CD14-positive monocyte (primary cell): ENCODE results near the gene DESI1. TPM values are rescaled to one million over a fixed set of nuclear protein-coding genes. Genes with fewer than 3 reads are reported as not detected.

Source experiments
- DNase-seq, 3 donors: peaks; one replicate each; pipeline ENCODE4 v3.0.0-alpha.2; 2011 to 2022
- H2AFZ ChIP-seq: 2 replicates; pipeline ENCODE4 v1.6.0; 2012; ENCODE audit warnings: mild to moderate bottlenecking, low read depth, low read length, inconsistent platforms; ENCODE audit not compliant: insufficient read depth, poor library complexity, severe bottlenecking
- H3K27ac ChIP-seq, 2 donors: 1 replicate in 1 of 2; 2 replicates in 1 of 2; pipeline ENCODE4 v1.5.1; 2012 to 2013; ENCODE audit warnings: low read length in 2 of 2, control low read depth in 1 of 2, inconsistent platforms in 1 of 2, low read depth in 1 of 2, mild to moderate bottlenecking in 1 of 2
- H3K27me3 ChIP-seq, 2 donors: one replicate each; pipeline versions ENCODE4 v1.6.0 to v1.6.1; 2011 to 2013; ENCODE audit warnings: low read length in 2 of 2; ENCODE audit not compliant: control insufficient read depth in 2 of 2, insufficient read depth in 2 of 2
- H3K36me3 ChIP-seq, 2 donors: replicated peaks in 1 of 2; 1 replicate in 1 of 2; 2 replicates in 1 of 2; pipeline versions ENCODE4 v1.5.1 to v1.6.1; 2012 to 2013; ENCODE audit warnings: low read length in 2 of 2, control low read depth in 1 of 2, inconsistent platforms in 1 of 2, mild to moderate bottlenecking in 1 of 2; ENCODE audit not compliant: insufficient read depth in 2 of 2, control insufficient read depth in 1 of 2
- H3K4me1 ChIP-seq, 2 donors: 1 replicate in 1 of 2; 2 replicates in 1 of 2; pipeline versions ENCODE4 v1.5.1 to v1.6.1; 2012 to 2013; ENCODE audit warnings: low read length in 2 of 2, control low read depth in 1 of 2, inconsistent platforms in 1 of 2, mild to moderate bottlenecking in 1 of 2, moderate library complexity in 1 of 2; ENCODE audit not compliant: insufficient read depth in 2 of 2, control insufficient read depth in 1 of 2
- H3K4me2 ChIP-seq: replicated peaks from 2 replicates; pipeline ENCODE3; 2012; ENCODE audit warnings: low read length, moderate library complexity, mild to moderate bottlenecking; ENCODE audit not compliant: poor library complexity, severe bottlenecking; ENCODE audit errors: extremely low read depth
- H3K4me3 ChIP-seq, 3 experiments: fragments of 200-600 bp in 1 of 3; sonication (generic) in 1 of 3; replicated peaks in 1 of 3; 1 replicate in 2 of 3; 2 replicates in 1 of 3; pipeline ENCODE4 v1.5.1; 2011 to 2013; ENCODE audit warnings: low read length in 3 of 3, mild to moderate bottlenecking in 3 of 3, control low read depth in 2 of 3, low read depth in 2 of 3, inconsistent platforms in 1 of 3, moderate library complexity in 1 of 3
- H3K79me2 ChIP-seq: 2 replicates; pipeline ENCODE4 v1.6.0; 2012; ENCODE audit warnings: mild to moderate bottlenecking, control low read depth, inconsistent platforms, low read length, moderate library complexity; ENCODE audit not compliant: insufficient read depth
- H3K9ac ChIP-seq: 2 replicates; pipeline ENCODE4 v1.6.0; 2017; ENCODE audit warnings: low read length, mild to moderate bottlenecking; ENCODE audit not compliant: insufficient read depth, poor library complexity, severe bottlenecking
- H3K9me3 ChIP-seq, 2 donors: replicated peaks in 1 of 2; 1 replicate in 1 of 2; 2 replicates in 1 of 2; pipeline versions ENCODE4 v1.5.1 to v1.6.1; 2012 to 2013; ENCODE audit warnings: low read length in 2 of 2, control low read depth in 1 of 2; ENCODE audit not compliant: control insufficient read depth in 1 of 2, insufficient read depth in 1 of 2
- H4K20me1 ChIP-seq: 2 replicates; pipeline ENCODE4 v1.6.0; 2012; ENCODE audit warnings: mild to moderate bottlenecking, low read length, control low read depth, moderate library complexity; ENCODE audit not compliant: insufficient read depth
- H3K27ac Mint-ChIP-seq, 7 donors: one replicate each; pipeline ENCODE4 v1.8.0; 2020; ENCODE audit warnings: mild to moderate bottlenecking in 7 of 7, mixed read lengths in 7 of 7, moderate library complexity in 6 of 7, inconsistent platforms in 2 of 7
- H3K27me3 Mint-ChIP-seq, 3 donors: one replicate each; pipeline ENCODE4 v1.8.0; 2021 to 2022; ENCODE audit warnings: low read depth in 3 of 3, mild to moderate bottlenecking in 3 of 3, mixed read lengths in 3 of 3, moderate library complexity in 3 of 3, inconsistent platforms in 1 of 3
- H3K36me3 Mint-ChIP-seq, 2 donors: one replicate each; pipeline ENCODE4 v1.8.0; 2020; ENCODE audit warnings: mixed read lengths in 2 of 2, inconsistent platforms in 1 of 2, mild to moderate bottlenecking in 1 of 2
- H3K4me1 Mint-ChIP-seq: one replicate; pipeline ENCODE4 v1.8.0; 2020; ENCODE audit warnings: mild to moderate bottlenecking, mixed read lengths
- H3K4me3 Mint-ChIP-seq, 2 donors: one replicate each; pipeline ENCODE4 v1.8.0; 2020; ENCODE audit warnings: mild to moderate bottlenecking in 2 of 2, mixed read lengths in 2 of 2, moderate library complexity in 1 of 2
- H3K9me3 Mint-ChIP-seq, 7 donors: one replicate each; pipeline ENCODE4 v1.8.0; 2020 to 2022; ENCODE audit warnings: mixed read lengths in 7 of 7, mild to moderate bottlenecking in 6 of 7, moderate library complexity in 6 of 7, inconsistent platforms in 2 of 7
- WGBS: methylation state at CpG from one replicate; pipeline ENCODE4 v1.1.5; 2013; ENCODE audit warnings: missing lambda C conversion rate; ENCODE audit not compliant: insufficient coverage; 5-methylcytosine and 5-hydroxymethylcytosine counted together
- intact Hi-C, 2 donors: fragments of 100-400 bp; cut with micrococcal nuclease; formaldehyde crosslinking; loops; one replicate each; pipeline versions ENCODE4 v1.15.0 to v1.15.1; 2023
- polyA plus RNA-seq, 3 donors: library from polyadenylated mRNA; depleted of rRNA in 1 of 3; unstranded in 2 of 3; stranded (reverse) in 1 of 3; fragments of 300-500 nt in 2 of 3; fragments of >200 nt in 1 of 3; fragmentation: Illumina TruSeq in 2 of 3; gene quantifications; 1 replicate in 2 of 3; 2 replicates in 1 of 3; pipeline ENCODE4 v1.2.3, GENCODE V29; 2012 to 2021
- TF ChIP-seq, protein P1 (sequence below): fragments of 200-600 bp; IDR thresholded peaks from one replicate; pipeline ENCODE4 v1.8.0; 2022; ENCODE audit warnings: antibody characterized with exemption, mild to moderate bottlenecking

Gene DESI1
- polyA plus RNA-seq, 3 donors: 15.8 to 33.7 (median 31.5) TPM

DNA sequence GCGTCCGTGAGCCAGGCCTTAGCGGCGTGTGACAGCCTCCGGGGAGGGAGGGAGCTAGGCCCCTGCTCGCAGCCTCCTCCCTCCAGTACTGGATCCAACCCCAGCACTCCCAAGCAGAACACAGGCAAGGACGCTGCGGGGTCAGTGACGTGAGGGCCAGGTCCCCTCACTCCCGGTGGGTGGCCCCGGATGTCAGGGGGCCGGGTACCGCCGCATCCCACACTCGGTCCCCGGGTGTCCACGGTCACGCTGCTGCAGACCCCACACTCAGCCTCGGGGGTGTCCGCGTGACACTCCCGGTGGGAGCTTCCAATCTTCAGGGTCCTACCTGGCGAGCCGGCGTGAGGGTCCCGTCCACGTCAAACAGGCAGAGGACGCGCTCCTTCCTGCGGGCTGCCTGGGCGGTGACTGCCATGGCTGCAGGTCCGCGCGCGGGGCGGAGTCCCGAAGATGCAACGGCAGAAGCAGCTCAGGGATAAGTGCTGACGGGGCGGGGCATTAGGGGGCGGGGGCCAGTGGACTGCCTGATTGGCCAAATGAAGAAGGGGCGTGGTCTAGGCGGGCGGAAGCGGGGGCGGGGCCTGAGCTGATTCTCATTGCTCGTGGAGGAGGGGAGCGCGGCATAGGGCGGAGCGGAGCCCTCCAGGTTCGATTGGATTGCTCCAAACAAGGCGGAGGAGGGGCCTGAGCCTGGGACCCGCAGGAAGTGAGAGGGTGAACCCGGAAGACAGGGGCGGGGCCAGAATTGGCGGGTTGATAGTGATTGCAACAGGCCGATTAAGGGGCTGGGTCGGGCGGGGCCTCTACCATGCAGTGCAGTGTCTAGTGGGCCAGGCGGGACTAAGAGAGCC is 31.2 kb downstream of the DESI1 start, which contains the start of gene PMM1:
TSS of gene PMM1 (minus strand) at position 450 of the 851 bp plus-strand sequence. CDS start at position 415, 35 bp downstream.
- H3K27me3 ChIP-seq: no peaks in the 10 kb centered on the region
- Mint-ChIP-seq H3K36me3 (peaks cover 6 to 11% of the 10 kb centered on the region in 2 donors), H3K4me3 (peak within 1 kb of the TSS; percentile 88 to 93), H3K27ac (peak within 1 kb of the TSS; percentile 60 to 90 (median 80)), H3K4me1 (peaks cover 12% of the 10 kb centered on the region), H3K27me3 (peaks cover 1 to 4% (median 2%) of the 10 kb centered on the region in 3 donors), H3K9me3 (peaks cover 0 to 2% (median 0%) of the 10 kb centered on the region in 7 donors)
- no peaks in the 10 kb centered on the region for H3K9me3 ChIP-seq
- intact Hi-C loops: loop anchor here (1.0 to 10.0 kb wide), 3 partner anchors 30 to 185 kb away; partner anchors contain the start of gene POLR3H (in 1 of the 2)
- no peaks in the 10 kb centered on the region for H4K20me1 ChIP-seq
- TF ChIP-seq, protein P1, sequence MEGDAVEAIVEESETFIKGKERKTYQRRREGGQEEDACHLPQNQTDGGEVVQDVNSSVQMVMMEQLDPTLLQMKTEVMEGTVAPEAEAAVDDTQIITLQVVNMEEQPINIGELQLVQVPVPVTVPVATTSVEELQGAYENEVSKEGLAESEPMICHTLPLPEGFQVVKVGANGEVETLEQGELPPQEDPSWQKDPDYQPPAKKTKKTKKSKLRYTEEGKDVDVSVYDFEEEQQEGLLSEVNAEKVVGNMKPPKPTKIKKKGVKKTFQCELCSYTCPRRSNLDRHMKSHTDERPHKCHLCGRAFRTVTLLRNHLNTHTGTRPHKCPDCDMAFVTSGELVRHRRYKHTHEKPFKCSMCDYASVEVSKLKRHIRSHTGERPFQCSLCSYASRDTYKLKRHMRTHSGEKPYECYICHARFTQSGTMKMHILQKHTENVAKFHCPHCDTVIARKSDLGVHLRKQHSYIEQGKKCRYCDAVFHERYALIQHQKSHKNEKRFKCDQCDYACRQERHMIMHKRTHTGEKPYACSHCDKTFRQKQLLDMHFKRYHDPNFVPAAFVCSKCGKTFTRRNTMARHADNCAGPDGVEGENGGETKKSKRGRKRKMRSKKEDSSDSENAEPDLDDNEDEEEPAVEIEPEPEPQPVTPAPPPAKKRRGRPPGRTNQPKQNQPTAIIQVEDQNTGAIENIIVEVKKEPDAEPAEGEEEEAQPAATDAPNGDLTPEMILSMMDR: no peak
- peak within 1 kb of the TSS; percentile 99 for H2AFZ ChIP-seq
- H3K36me3 ChIP-seq: peaks cover 2 to 5% of the 10 kb centered on the region in 2 donors
- H3K9ac ChIP-seq: peak within 1 kb of the TSS; percentile 73
- peaks cover 17 to 19% of the 10 kb centered on the region in 2 donors for H3K4me1 ChIP-seq
- whole genome bisulfite sequencing: under 1% methylated on average over 50 of the region's 61 CpGs
- peaks cover 15% of the 10 kb centered on the region for H3K79me2 ChIP-seq
- H3K27ac ChIP-seq: peak within 1 kb of the TSS in 1 of 2 donors; percentile 82
- DNase-seq: peak; percentile 100
- peak within 1 kb of the TSS; percentile 69 to 94 (median 71) for H3K4me3 ChIP-seq
- H3K4me2 ChIP-seq: peak within 1 kb of the TSS; percentile 85

DNA sequence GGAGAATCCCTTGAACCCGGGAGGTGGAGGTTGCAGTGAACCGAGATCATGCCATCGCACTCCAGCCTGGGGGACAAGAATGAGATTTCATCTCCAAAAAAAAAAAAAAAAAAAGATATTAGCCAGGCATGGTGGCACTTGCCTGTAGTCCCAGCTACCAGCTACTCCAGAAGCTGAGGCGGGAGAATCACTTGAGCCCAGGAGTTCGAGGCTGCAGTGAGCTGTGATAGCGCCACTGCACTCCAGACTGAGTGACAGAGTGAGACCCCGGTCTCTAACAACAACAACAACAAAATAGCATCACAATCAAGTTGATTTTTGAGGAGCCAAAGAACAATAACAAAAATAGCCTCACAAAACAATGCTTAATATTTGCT is 33.5 kb downstream of the DESI1 start:
- Mint-ChIP-seq H3K27ac (no peak overlapping the region), H3K9me3 (no peaks in the 10 kb centered on the region), H3K4me1 (peaks cover 21% of the 10 kb centered on the region), H3K4me3 (no peak overlapping the region), H3K36me3 (peaks cover 24 to 30% of the 10 kb centered on the region in 2 donors), H3K27me3 (peaks cover 0 to 6% (median 0%) of the 10 kb centered on the region in 3 donors)
- Histone ChIP-seq H3K4me1 (peaks cover 17 to 19% of the 10 kb centered on the region in 2 donors), H3K36me3 (peaks cover 18 to 27% of the 10 kb centered on the region in 2 donors), H3K27me3 (no peaks in the 10 kb centered on the region), H3K79me2 (peaks cover 15% of the 10 kb centered on the region), H3K9ac (no peak overlapping the region), H3K4me3 (no peak overlapping the region), H4K20me1 (no peaks in the 10 kb centered on the region), H3K4me2 (no peak overlapping the region), H3K27ac (no peak overlapping the region), H3K9me3 (no peaks in the 10 kb centered on the region), H2AFZ (no peak overlapping the region)
- 100% methylated on average over 4 of the region's 7 CpGs for WGBS
- DNase-seq: no peak
- TF ChIP-seq, protein P1: no peak
- intact Hi-C loops: no loop called here
